Stimulated activated CD8-positive, alpha-beta memory T cell treated with anti-CD3 and anti-CD28 coated beads, Interleukin-4, amount 100 ng/mL, for 24 hours (primary cell): ENCODE data around the gene ACSS2.
A peak's percentile ranks its signal among the peaks of the same experiment; 100 is the strongest.

Experiments used
- DNase-seq: peaks from one replicate; pipeline ENCODE4 v3.0.0-alpha.2; 2020; ENCODE audit warnings: low read depth

The ACSS2 gene

GRCh38 chr20:34949120-34949519 lies 72.7 kb downstream of the ACSS2 start:
- DNase-seq: no peak

GRCh38 chr20:34951252-34951651 lies 74.8 kb downstream of the ACSS2 start:
- DNase-seq: no peak

- no peak for DNase-seq
Observed at GRCh38 chr20:34951652-34952051, 75.2 kb downstream of the ACSS2 start.

- DNase-seq: no peak
Observed at GRCh38 chr20:34952671-34953070, 76.3 kb downstream of the ACSS2 start.

DNA sequence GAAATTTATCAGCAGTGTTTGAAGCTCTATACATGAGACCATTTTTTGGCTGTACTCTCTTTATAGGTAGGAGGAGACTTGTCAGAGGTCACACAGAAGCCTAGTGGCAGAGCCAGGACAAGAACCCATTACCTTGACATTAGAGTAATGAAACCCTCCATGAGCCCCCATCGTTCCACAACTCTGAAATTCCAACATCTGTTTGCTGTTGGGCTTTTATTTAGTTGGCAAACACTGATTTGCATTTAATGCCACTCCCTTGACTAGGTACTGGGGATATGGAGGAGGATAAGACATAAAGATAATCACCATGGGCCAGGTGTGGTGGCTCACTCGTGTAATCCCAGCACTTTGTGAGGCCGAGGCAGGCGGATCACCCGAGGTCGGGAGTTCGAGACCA lies 77.5 kb downstream of the ACSS2 start:
- no peak for DNase-seq

DNA sequence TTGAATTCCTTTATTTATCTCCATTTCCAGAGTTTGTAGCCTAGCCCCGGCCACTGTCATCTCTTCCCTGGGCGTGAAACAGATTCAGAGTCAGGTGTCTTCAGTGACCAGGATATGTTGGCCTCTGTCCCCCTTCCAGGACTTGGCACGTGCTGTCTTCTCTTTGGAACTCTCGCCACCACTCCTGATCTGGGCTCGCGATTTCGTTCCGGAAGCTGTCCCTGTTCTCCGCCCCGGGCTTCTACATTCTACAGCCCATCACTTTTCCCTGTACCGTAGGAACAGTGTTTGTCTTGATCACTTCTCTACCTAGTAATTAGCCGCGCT lies 78.5 kb downstream of the ACSS2 start:
- DNase-seq: no peak

DNA sequence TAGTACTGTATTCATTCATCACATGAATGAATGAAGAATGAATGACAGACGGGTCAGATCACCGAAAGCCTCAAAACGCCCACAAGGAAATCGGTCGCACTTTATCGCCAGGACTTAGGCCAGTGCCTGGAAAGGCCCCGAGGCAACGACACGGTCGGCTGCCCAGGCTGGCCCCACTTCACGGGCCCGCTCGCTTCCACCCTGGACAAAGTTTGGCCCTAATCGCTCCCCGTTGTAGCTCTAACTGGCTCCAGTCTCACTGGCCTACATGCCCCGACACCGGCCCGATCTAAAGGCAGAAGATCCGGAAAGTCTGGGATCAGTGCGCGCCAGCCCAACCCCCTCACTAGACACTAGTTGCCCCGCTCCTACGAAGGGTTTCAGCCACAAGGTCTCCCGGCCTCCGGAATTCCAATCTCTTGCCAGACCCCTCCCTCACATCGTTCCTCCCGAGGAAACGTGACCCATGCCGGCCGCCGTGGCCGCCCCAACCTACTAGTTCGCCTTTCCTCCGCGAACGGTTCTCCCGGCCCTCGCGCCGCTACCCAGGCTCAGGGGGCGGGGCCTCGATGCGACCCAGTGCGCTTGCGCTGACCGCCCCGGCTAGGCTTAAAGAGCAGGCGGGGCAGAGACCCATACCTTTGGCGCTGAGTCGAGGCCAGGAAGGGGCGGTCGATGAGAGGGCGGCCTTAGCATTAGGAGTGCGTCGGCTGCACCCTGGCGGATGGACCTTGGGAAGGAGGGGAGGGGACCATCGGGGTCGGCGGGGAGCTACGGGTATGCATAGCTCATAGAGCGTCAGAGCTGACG lies 79.0 kb downstream of the ACSS2 start, which contains the start of the genes GSS and MYH7B:
GSS (minus strand) TSS at position 576 of the 810 bp plus-strand sequence. CDS start 3,954 bp downstream, outside the sequence.
MYH7B (plus strand) TSS at position 638 of the 810 bp plus-strand sequence. CDS start 22,138 bp downstream, outside the sequence.
- peak; percentile 97 for DNase-seq

DNA sequence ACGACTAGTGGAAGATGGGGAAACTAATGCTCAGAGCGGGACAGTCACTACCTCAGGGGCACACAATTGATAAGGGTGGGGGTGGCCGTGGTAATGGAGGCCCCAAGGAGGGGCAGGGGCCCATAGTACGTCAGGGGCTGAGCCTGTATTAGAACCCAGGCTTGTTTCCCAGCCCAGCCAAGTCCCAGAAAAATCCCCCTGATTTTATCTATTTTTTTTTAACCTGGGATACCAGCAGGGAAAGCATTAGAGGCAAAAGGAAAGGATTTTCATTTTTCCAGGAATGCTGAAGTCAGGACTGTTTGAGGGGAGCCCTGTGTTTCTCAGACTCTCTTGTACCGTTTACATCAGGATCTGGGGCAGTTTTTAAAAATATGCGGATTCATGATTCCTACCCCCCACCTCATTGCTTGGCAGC lies 79.6 kb downstream of the ACSS2 start:
- no peak for DNase-seq

DNA sequence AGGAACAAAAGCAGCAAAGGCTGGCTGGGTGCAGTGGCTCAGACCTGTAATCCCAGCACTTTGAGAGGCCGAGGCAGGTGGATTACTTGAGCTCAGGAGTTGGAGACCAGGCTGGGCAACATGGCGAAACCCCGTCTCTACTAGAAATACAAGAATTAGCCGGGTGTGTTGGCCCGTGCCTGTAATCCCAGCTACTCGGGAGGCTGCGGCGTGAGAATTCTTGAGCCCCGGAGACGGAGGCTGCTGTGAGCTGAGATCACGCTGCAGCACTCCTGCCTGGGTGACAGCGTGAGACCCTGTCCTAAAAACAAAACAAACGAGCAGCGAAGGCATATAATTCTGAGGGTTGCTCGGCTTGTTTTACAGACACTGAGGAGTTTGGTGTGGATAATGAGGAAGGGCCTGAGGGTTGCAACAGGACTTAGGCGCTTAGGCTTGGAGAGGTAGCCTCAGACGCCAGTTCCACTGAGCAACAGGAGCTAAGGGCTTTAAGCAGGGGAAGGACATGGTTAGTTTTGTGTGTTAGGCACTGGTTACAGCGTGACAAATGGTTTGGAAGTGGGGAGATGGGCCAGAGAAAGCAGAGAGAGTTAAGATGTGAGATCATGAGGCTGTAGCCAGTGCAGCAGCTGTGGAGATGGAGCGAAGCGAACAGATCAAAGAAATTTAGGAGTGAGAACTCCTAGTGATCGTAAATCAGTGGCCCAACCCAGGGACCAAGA lies 80.5 kb downstream of the ACSS2 start:
- no peak for DNase-seq

GRCh38 chr20:34964486-34964885 lies 88.1 kb downstream of the ACSS2 start:
- DNase-seq: no peak

GRCh38 chr20:34965051-34965450 lies 88.6 kb downstream of the ACSS2 start:
- DNase-seq: no peak

DNA sequence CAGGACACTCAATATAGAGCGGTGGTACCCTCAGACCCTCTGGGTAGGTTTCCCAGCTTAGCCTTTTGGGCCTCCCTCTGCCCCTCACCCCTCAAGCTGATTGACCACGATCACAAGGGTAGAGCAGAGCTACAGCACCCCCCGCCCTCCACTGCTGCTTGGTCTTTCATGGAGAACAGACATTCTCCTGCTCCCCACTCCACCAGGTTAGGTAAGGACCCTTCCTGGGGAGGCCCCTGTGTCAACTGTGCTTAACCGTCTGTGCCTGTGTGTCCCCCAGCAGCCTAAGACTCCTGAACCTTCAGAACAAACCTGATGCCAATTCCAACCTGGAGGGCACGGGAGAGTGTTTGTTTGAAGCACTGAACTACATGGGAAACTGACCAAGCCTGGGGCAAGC lies 91.0 kb downstream of the ACSS2 start:
- DNase-seq: no peak

DNA sequence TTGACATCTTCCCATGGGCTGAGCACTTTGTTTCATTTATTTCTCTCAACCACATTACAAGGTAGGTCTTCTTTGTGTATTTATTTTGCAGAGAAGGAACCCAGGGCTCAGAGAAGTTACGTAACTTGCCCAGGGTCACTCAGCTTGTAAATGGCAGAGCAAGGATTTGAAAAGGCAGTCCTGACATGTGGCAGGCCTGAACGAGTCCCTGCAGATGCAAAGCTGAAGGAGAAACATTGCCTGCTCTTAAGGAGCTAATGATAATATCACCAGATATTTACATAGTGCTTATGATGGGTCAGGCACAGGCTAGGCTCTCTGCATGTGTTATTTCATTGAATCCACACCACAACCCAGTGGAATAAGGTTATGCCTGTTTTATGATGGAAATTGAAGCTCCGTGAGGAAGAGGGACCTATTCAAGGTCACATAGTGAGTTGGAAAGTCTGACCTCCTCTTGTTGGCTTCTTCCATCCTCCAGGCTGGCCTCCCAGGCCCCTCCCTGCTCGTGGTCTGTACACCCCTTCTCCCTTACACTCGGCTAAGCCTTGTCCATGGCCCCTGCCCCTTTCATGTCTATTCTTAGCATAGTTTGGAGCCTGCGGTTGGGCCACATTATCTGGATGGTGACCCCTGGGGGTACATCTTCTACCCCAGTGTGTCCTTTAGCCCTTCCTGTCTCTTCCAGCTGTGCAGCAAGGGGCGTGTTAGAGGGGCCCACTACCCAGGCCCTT lies 91.8 kb downstream of the ACSS2 start:
- DNase-seq: no peak

DNA sequence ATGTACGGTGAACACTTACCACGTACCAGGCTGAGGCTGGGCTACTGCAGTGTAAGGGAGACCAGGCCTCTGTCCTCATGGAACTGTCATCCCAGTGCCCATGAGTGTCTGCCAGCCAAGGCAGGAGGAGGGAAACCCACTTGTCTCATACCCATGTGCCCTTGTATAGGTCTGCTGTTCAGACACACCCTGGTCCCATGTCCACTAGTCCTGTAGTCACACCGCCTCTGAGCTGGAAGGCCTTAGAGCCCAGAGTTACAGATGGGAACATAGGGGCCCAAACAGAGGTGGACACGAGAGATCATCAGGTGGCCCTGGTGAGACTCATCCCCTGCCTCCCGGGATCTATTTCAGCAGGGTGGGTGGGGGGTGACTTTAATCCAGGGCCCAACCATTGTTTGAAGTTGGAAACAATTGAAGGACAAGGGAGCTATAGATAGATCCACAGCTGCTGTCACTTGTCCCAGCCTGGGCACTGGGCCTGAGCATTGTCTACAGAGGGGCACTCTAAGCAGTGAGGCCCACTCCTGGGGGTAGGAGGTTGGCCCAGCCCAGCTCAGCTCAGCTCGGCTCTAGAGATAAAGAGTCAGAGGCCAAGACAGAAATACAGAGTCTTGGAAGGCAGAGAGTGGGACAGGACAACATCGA lies 93.9 kb downstream of the ACSS2 start:
- no peak for DNase-seq

- DNase-seq: no peak
Observed at GRCh38 chr20:34970846-34971560, 94.6 kb downstream of the ACSS2 start.

- no peak for DNase-seq
Observed at GRCh38 chr20:34971561-34972235, 95.3 kb downstream of the ACSS2 start.

- no peak for DNase-seq
Observed at GRCh38 chr20:34974246-34974645, 97.8 kb downstream of the ACSS2 start.

DNA sequence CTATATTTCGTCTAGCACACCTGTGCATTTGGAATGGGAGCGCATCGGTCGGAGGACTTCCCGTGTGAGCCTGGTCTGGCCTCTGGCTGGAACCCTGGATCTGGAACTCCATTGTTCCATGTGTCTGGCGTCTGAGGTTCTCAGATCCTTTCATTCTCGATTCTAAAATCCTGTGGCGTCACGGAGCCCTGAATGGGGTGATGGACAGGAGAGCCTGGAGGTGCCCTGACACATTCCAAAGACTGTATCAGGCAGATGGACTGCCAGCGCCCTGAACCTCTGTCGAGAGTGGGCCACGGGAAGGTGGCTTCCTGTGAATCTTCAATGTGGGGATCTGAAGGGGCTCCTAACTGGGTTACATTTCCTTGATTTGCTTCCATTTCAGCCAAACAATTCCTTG lies 99.9 kb downstream of the ACSS2 start:
- DNase-seq: no peak
